Measurements from ENCODE around the gene NMRK1. TPM values are rescaled to one million over a fixed set of nuclear protein-coding genes. Genes with fewer than 3 reads are reported as not detected.

Gene NMRK1
- total RNA-seq, 1 experiment from 2014 or later = 7.8 TPM

DNA sequence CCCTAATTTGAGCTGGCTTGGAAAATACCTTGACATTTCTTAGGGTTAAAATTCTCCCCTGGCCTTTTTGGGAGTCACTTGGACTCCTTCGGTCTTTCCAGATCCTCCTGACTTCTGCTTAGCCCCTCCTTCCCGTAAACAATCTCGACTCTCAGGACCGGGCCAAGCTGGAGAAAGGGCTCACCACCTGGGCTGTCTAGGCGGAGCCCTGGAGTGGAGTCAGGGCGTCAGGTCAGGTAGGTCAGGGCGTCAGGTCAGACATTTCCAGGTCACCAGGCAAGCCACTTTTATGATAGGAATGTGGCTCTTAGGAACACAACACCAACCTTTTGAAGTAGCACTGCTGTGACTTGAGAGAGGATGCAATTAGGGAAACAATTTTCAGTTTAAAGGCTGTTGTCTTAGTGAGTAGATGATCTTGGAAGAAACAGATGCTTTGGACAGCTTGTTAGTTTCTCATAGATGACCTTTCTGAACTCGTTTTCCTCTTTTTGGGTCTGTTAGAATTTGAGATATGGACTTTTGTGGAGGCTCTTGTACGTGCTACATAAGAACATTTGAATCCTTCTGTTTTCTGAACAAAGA is 13.1 kb upstream of the NMRK1 start (continued):
- TF ChIP-seq, protein P1, sequence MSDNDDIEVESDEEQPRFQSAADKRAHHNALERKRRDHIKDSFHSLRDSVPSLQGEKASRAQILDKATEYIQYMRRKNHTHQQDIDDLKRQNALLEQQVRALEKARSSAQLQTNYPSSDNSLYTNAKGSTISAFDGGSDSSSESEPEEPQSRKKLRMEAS (IDR thresholded peaks at IDR 0.05) = no peak

DNA sequence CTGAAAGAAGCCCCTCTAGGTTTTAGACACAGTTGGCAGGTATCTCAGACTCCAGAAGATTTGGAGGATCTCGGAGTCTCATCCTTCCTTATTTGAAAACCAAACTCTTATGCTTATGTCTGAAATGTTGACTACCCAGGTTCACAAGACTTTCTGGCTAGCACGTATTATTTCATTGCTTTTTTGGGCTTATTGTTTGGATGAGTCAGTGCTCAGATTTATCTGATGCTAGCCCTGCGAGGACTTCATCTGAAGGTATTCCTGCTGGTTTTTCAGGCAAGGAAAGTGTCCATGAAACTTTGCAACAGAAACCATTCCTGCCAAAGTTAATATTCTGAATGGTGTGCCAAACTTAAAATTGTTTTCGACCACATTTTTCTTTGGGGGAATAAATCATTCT is 8.8 kb upstream of the NMRK1 start:
- Histone ChIP-seq H3K27me3 (ENCODE audit: insufficient read depth, low read length) (no peaks in the 10 kb centered on the region), H2AFZ (ENCODE audit: low read depth, low read length, poor library complexity, severe bottlenecking) (no peak overlapping the region), H3K4me2 (ENCODE audit: low read length) (no peak overlapping the region), H3K4me3 (replicated peaks in 1 of 2; ENCODE audit: low read depth in 1 of 2, low read length in 2 of 2) (no peak overlapping the region), H4K20me1 (ENCODE audit: insufficient read depth) (no peaks in the 10 kb centered on the region), H3K9ac (ENCODE audit: low read length) (no peak overlapping the region), H3K4me1 (ENCODE audit: control insufficient read depth in 1 of 2, insufficient read depth in 2 of 2, low read length in 2 of 2) (no peaks in the 10 kb centered on the region), H3K79me2 (ENCODE audit: insufficient read depth, low read length) (no peaks in the 10 kb centered on the region), H3K9me2 (ENCODE audit: insufficient read depth) (no peaks in the 10 kb centered on the region), H3K27ac (ENCODE audit: low read depth, low read length) (no peak overlapping the region), H3K9me3 (ENCODE audit: control insufficient read depth in 1 of 2, insufficient read depth in 1 of 2, low read depth in 1 of 2, low read length in 2 of 2) (no peaks in the 10 kb centered on the region), H3K36me3 (ENCODE audit: control insufficient read depth in 1 of 2, insufficient read depth in 2 of 2, low read length in 2 of 2) (no peaks in the 10 kb centered on the region)
- ChIA-PET CTCF (no interaction called here), RAD21 (ENCODE audit: low non-redundant PET in 1 of 2, low total read pairs in 2 of 2, uncharacterized antibody in 2 of 2, unreplicated experiment in 2 of 2) (no interaction called here), POLR2A (no interaction called here)
- ATAC-seq = no peak
- no peak for DNase-seq (ENCODE audit: low read depth, low spot score)
- TF ChIP-seq, protein P2, sequence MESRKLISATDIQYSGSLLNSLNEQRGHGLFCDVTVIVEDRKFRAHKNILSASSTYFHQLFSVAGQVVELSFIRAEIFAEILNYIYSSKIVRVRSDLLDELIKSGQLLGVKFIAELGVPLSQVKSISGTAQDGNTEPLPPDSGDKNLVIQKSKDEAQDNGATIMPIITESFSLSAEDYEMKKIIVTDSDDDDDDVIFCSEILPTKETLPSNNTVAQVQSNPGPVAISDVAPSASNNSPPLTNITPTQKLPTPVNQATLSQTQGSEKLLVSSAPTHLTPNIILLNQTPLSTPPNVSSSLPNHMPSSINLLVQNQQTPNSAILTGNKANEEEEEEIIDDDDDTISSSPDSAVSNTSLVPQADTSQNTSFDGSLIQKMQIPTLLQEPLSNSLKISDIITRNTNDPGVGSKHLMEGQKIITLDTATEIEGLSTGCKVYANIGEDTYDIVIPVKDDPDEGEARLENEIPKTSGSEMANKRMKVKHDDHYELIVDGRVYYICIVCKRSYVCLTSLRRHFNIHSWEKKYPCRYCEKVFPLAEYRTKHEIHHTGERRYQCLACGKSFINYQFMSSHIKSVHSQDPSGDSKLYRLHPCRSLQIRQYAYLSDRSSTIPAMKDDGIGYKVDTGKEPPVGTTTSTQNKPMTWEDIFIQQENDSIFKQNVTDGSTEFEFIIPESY (IDR thresholded peaks at IDR 0.05; ENCODE audit: extremely low read depth, insufficient replicate concordance, low read length) = no peak
- no peak for TF ChIP-seq SP1 (IDR thresholded peaks at IDR 0.05; ENCODE audit: low read depth)
- TF ChIP-seq POLR2A (IDR thresholded peaks at IDR 0.05; ENCODE audit: borderline replicate concordance, extremely low read depth, insufficient read depth, insufficient read length) = no peak
- no peak for TF ChIP-seq ELF1 (IDR thresholded peaks at IDR 0.05; ENCODE audit: borderline replicate concordance, low read depth)
- TF ChIP-seq, protein P3, sequence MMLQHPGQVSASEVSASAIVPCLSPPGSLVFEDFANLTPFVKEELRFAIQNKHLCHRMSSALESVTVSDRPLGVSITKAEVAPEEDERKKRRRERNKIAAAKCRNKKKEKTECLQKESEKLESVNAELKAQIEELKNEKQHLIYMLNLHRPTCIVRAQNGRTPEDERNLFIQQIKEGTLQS (IDR thresholded peaks at IDR 0.05) = no peak
- no peak for TF ChIP-seq POLR2AphosphoS5 (IDR thresholded peaks at IDR 0.05; ENCODE audit: low read depth, low read length)
- TF ChIP-seq, protein P4, sequence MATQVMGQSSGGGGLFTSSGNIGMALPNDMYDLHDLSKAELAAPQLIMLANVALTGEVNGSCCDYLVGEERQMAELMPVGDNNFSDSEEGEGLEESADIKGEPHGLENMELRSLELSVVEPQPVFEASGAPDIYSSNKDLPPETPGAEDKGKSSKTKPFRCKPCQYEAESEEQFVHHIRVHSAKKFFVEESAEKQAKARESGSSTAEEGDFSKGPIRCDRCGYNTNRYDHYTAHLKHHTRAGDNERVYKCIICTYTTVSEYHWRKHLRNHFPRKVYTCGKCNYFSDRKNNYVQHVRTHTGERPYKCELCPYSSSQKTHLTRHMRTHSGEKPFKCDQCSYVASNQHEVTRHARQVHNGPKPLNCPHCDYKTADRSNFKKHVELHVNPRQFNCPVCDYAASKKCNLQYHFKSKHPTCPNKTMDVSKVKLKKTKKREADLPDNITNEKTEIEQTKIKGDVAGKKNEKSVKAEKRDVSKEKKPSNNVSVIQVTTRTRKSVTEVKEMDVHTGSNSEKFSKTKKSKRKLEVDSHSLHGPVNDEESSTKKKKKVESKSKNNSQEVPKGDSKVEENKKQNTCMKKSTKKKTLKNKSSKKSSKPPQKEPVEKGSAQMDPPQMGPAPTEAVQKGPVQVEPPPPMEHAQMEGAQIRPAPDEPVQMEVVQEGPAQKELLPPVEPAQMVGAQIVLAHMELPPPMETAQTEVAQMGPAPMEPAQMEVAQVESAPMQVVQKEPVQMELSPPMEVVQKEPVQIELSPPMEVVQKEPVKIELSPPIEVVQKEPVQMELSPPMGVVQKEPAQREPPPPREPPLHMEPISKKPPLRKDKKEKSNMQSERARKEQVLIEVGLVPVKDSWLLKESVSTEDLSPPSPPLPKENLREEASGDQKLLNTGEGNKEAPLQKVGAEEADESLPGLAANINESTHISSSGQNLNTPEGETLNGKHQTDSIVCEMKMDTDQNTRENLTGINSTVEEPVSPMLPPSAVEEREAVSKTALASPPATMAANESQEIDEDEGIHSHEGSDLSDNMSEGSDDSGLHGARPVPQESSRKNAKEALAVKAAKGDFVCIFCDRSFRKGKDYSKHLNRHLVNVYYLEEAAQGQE (IDR thresholded peaks at IDR 0.05; ENCODE audit: low read depth) = no peak
- no peak for TF ChIP-seq EZH2phosphoT487 (IDR thresholded peaks at IDR 0.05; ENCODE audit: borderline replicate concordance)
- TF ChIP-seq CEBPB (IDR thresholded peaks at IDR 0.05; ENCODE audit: low read depth) = no peak
- TF ChIP-seq EZH2 (IDR thresholded peaks at IDR 0.05) = no peak
- no peak for TF ChIP-seq ZFX (IDR thresholded peaks at IDR 0.05)
- no peak for TF ChIP-seq CBX3 (IDR thresholded peaks at IDR 0.05; ENCODE audit: low read depth)
- no peak for TF ChIP-seq SIN3A (IDR thresholded peaks at IDR 0.05; ENCODE audit: low read depth)
- no peak for TF ChIP-seq EGR1 (IDR thresholded peaks at IDR 0.05; ENCODE audit: low read depth)
- TF ChIP-seq, protein P1 (IDR thresholded peaks at IDR 0.05) = no peak
- no TSS peak for BruUV-seq (replicated peaks)
- intact Hi-C loops (cut with micrococcal nuclease) = no loop called here

Data from HCT116 (cell line).